Karpas-422 (cell line): ENCODE results near the gene ADAMTS6. TPM values are rescaled to one million over a fixed set of nuclear protein-coding genes. Genes with fewer than 3 reads are reported as not detected.
"Not testable (repeated sequence)": the region's sequence is repeated elsewhere in the genome, so short reads cannot be mapped to it uniquely, and the experiment has no call there.

Source experiments
- DNase-seq: peaks from one replicate; pipeline ENCODE4 v3.0.0-alpha.2; 2015
- H2AFZ ChIP-seq: fragments of 200-600 bp; sonication (generic); 2 replicates; pipeline ENCODE4 v1.6.1; 2014; ENCODE audit warnings: antibody characterized with exemption, low read length, mixed read lengths
- H3K27ac ChIP-seq: fragments of 200-600 bp; sonication (generic); 2 replicates; pipeline ENCODE4 v1.5.1; 2014; ENCODE audit warnings: mild to moderate bottlenecking, low read length, moderate library complexity
- H3K27me3 ChIP-seq: fragments of 200-600 bp; sonication (generic); 2 replicates; pipeline ENCODE4 v1.6.1; 2014; ENCODE audit warnings: low read length, mixed read lengths
- H3K36me3 ChIP-seq: fragments of 200-600 bp; sonication (generic); 2 replicates; pipeline ENCODE4 v1.6.1; 2014; ENCODE audit warnings: low read length, mixed read lengths; ENCODE audit not compliant: insufficient read depth
- H3K4me1 ChIP-seq: fragments of 200-600 bp; sonication (generic); 2 replicates; pipeline ENCODE4 v1.6.1; 2014; ENCODE audit warnings: mild to moderate bottlenecking, low read length, mixed read lengths
- H3K4me2 ChIP-seq: fragments of 200-600 bp; sonication (generic); 2 replicates; pipeline ENCODE4 v1.6.1; 2014; ENCODE audit warnings: low read length, low read depth, mild to moderate bottlenecking; ENCODE audit not compliant: poor library complexity, severe bottlenecking
- H3K4me3 ChIP-seq: fragments of 200-600 bp; sonication (generic); 2 replicates; pipeline ENCODE4 v1.5.1; 2014; ENCODE audit warnings: mild to moderate bottlenecking, antibody characterized with exemption, low read length, mixed read lengths
- H3K79me2 ChIP-seq: fragments of 200-600 bp; sonication (generic); 2 replicates; pipeline ENCODE4 v1.6.1; 2014; ENCODE audit warnings: mild to moderate bottlenecking, low read length, mixed read lengths
- H3K9ac ChIP-seq: fragments of 200-600 bp; sonication (generic); 2 replicates; pipeline ENCODE4 v1.6.0; 2014; ENCODE audit warnings: low read length
- H3K9me2 ChIP-seq: fragments of 200-600 bp; sonication (generic), shearing (Covaris generic); replicated peaks from 2 replicates; pipeline ENCODE4 v1.6.0; 2014; ENCODE audit warnings: mild to moderate bottlenecking, low read length, moderate library complexity; ENCODE audit not compliant: insufficient read depth
- H3K9me3 ChIP-seq: fragments of 300-700, 200-600 bp; sonication (generic); 2 replicates; pipeline ENCODE4 v1.6.1; 2014; ENCODE audit warnings: low read length, mixed read lengths
- H4K20me1 ChIP-seq: fragments of 200-600 bp; sonication (generic); 2 replicates; pipeline ENCODE4 v1.6.1; 2014; ENCODE audit warnings: mild to moderate bottlenecking, antibody characterized with exemption, low read length, low read depth; ENCODE audit not compliant: insufficient read depth
- total RNA-seq: library from RNA; depleted of rRNA; stranded (reverse); fragments of >200 nt; shearing (Covaris generic); gene quantifications from 2 replicates; pipeline ENCODE4 v1.2.3, GENCODE V29; 2014; ENCODE audit warnings: low replicate concordance

Gene ADAMTS6
- total RNA-seq, 1 experiment from 2014 or later, result 2.6 TPM

DNA sequence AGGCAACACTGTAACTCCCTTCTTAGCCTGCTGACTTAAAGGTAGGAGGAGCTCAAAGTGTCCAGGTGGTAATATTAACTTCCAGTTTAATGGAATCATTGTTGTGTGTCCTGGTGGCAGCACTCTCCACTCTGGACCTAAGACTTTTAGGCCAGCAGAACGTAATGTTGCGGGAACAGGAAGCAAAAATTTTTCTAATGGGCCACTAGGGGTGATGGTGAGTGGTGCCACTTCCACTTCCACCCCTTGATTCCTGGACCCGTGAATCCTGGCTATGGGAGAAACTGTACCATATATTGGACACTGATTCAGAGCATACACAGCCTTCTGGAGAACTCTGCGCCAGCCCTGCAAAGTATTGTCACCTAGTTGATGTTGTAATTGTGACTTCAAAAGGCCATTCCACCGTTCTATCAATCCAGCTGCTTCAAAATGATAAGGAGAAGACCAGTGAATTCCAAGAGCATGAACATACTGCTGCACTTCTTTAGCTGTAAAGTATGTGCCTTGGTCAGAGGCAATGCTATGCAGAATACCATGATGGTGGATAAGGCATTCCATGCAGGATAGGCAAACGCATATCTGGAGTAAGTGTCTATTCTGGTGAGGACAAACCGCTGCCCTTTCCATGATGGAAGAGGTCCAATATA is 6.4 kb upstream of the ADAMTS6 start:
- not testable (repeated sequence) for H3K4me1 ChIP-seq, H3K79me2 ChIP-seq, H3K9me3 ChIP-seq, H3K27ac ChIP-seq, H3K9ac ChIP-seq, H3K36me3 ChIP-seq, H3K9me2 ChIP-seq, H3K4me3 ChIP-seq, H3K4me2 ChIP-seq, H4K20me1 ChIP-seq, DNase-seq, H3K27me3 ChIP-seq, H2AFZ ChIP-seq

DNA sequence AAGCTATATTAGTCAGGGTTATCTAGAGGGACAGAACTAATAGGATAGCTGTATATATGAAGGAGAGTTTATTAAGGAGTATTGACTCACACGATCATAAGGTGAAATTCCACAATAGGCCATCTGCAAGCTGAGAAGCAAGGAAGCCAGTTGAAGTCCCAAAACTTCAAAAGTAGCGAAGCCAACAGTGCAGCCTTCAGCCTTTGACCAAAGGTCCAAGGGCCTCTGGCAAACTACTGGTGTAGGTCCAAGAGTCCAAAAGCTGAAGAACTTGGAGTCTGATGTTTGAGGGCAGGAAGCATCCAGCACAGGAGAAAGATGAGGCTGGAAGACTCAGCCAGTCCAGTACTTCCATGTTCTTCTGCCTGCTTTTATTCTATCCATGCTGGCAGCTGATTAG is 5.1 kb upstream of the ADAMTS6 start:
- not testable (repeated sequence) for H2AFZ ChIP-seq, H3K27me3 ChIP-seq, H3K27ac ChIP-seq, H3K9me2 ChIP-seq, H3K9ac ChIP-seq, H3K36me3 ChIP-seq, H3K4me2 ChIP-seq, H3K4me3 ChIP-seq, DNase-seq, H3K79me2 ChIP-seq, H3K9me3 ChIP-seq, H4K20me1 ChIP-seq
- H3K4me1 ChIP-seq, result peaks cover 11% of the 10 kb centered on the region

GRCh38 chr5:65485405-65485804 is 3.7 kb upstream of the ADAMTS6 start:
- Histone ChIP-seq H3K27me3 (no peaks in the 10 kb centered on the region), H4K20me1 (no peaks in the 10 kb centered on the region), H3K36me3 (0 out of 2 replicates have a peak, but pooled peaks cover 2% of the 10 kb centered on the region), H3K4me3 (no peak overlapping the region), H3K9me2 (no peaks in the 10 kb centered on the region), H3K79me2 (no peaks in the 10 kb centered on the region), H3K9me3 (no peaks in the 10 kb centered on the region), H3K4me1 (peaks cover 24% of the 10 kb centered on the region), H2AFZ (no peak overlapping the region), H3K9ac (no peak overlapping the region), H3K4me2 (no peak overlapping the region), H3K27ac (no peak overlapping the region)
- DNase-seq, result peak; percentile 9

DNA sequence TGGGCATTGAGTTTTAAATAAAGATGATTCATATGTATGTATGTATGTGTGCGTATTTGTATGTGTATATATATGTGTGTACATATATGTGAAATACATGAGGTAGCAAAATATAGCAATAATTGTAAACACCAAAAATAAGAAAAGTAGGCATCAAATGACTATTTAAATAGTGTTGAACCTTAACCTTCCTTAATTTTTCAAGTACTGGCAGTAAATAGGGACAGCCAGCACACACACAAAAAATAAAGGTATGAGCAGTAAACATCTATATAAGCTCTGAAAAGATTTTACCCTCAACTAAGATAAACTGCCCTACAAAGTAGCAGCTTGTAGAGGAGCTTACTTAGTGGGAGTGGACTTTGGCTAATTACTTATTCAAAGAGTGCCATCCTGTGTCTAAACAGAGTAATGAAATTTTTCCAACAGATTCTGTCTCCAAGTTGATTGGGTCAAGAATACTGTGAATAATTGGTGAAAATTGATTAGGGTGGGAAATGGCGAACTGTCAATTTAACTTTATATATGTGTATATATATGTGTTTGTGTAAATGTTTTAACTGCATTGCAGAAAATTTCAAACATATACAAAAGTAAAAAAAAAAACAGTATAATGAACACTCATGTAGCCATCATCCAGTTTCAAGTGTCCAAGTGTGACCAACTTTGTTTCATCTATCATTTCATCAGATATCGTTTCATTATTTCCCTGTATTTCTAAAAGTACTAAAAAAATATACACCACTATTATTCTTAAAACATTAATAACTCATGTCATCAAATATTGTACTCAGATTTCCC is 2.0 kb upstream of the ADAMTS6 start:
- 0 out of 2 replicates have a peak, but pooled peaks cover 2% of the 10 kb centered on the region for H3K36me3 ChIP-seq
- H3K79me2 ChIP-seq, result no peaks in the 10 kb centered on the region
- DNase-seq, result peak; percentile 75
- peak overlapping the region; percentile 87 for H3K4me2 ChIP-seq
- no peaks in the 10 kb centered on the region for H4K20me1 ChIP-seq
- peak overlapping the region; percentile 83; the same call in 1 of the 2 replicates for H2AFZ ChIP-seq
- H3K4me1 ChIP-seq, result peaks cover 24% of the 10 kb centered on the region
- H3K9me3 ChIP-seq, result no peaks in the 10 kb centered on the region
- H3K9ac ChIP-seq, result peak overlapping the region; percentile 73
- H3K27ac ChIP-seq, result no peak overlapping the region
- H3K27me3 ChIP-seq, result no peaks in the 10 kb centered on the region
- peak overlapping the region; percentile 81 for H3K4me3 ChIP-seq
- no peaks in the 10 kb centered on the region for H3K9me2 ChIP-seq

- H3K4me3 ChIP-seq, result peak overlapping the region; percentile 81
- H2AFZ ChIP-seq, result peak overlapping the region; percentile 92
- no peaks in the 10 kb centered on the region for H3K9me3 ChIP-seq
- H3K9ac ChIP-seq, result peak overlapping the region; percentile 73
- H4K20me1 ChIP-seq, result no peaks in the 10 kb centered on the region
- no peaks in the 10 kb centered on the region for H3K79me2 ChIP-seq
- H3K36me3 ChIP-seq, result 0 out of 2 replicates have a peak, but pooled peaks cover 2% of the 10 kb centered on the region
- peak; percentile 42 for DNase-seq
- H3K4me2 ChIP-seq, result peak overlapping the region; percentile 87
- no peaks in the 10 kb centered on the region for H3K9me2 ChIP-seq
- H3K4me1 ChIP-seq, result peaks cover 24% of the 10 kb centered on the region
- H3K27me3 ChIP-seq, result no peaks in the 10 kb centered on the region
- H3K27ac ChIP-seq, result no peak overlapping the region
Observed at GRCh38 chr5:65482736-65483545, 1.2 kb upstream of the ADAMTS6 start.

DNA sequence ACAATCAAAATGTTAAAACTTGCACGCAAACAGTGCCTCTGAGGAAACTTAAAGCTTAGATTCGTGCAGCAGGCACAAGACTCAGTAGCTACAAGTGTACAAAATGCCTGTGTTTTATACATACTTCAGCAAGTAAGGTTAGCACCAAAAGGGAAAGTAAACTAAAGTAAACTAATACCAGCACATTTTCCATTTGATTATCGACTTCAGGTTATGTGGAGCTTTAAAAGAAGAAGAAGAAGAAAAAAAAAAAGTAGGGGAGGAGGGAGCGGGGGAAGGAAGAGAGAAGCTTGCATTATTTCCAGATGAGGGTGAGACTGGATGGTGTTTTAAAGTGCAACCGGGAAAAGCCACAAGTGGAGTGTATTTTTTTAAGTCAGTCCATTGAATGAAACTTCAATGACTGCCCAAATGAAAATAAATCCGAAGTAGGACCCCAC is 596 bp upstream of the ADAMTS6 start:
- no peak overlapping the region for H3K27ac ChIP-seq
- H3K4me1 ChIP-seq, result peaks cover 24% of the 10 kb centered on the region
- 0 out of 2 replicates have a peak, but pooled peaks cover 2% of the 10 kb centered on the region for H3K36me3 ChIP-seq
- no peaks in the 10 kb centered on the region for H4K20me1 ChIP-seq
- H3K4me2 ChIP-seq, result peak overlapping the region; percentile 87
- peak; percentile 47 for DNase-seq
- no peaks in the 10 kb centered on the region for H3K9me2 ChIP-seq
- peak overlapping the region; percentile 73 for H3K9ac ChIP-seq
- H2AFZ ChIP-seq, result peak overlapping the region; percentile 92
- peak overlapping the region; percentile 81 for H3K4me3 ChIP-seq
- no peaks in the 10 kb centered on the region for H3K9me3 ChIP-seq
- no peaks in the 10 kb centered on the region for H3K79me2 ChIP-seq
- H3K27me3 ChIP-seq, result no peaks in the 10 kb centered on the region

- no peak for DNase-seq
- H2AFZ ChIP-seq, result peak overlapping the region; percentile 92; the same call in 1 of the 2 replicates
- no peaks in the 10 kb centered on the region for H3K9me3 ChIP-seq
- no peaks in the 10 kb centered on the region for H3K27me3 ChIP-seq
- no peaks in the 10 kb centered on the region for H3K79me2 ChIP-seq
- H3K4me3 ChIP-seq, result peak overlapping the region; percentile 81
- peak overlapping the region; percentile 87 for H3K4me2 ChIP-seq
- H3K36me3 ChIP-seq, result no peaks in the 10 kb centered on the region
- H3K9me2 ChIP-seq, result no peaks in the 10 kb centered on the region
- peaks cover 24% of the 10 kb centered on the region for H3K4me1 ChIP-seq
- H4K20me1 ChIP-seq, result no peaks in the 10 kb centered on the region
- peak overlapping the region; percentile 73 for H3K9ac ChIP-seq
- no peak overlapping the region for H3K27ac ChIP-seq
Observed at GRCh38 chr5:65481171-65481581, 544 bp downstream of the ADAMTS6 start.
